Activated CD8-positive, alpha-beta T cell treated with anti-CD3 and anti-CD28 coated beads for 36 hours (primary cell): Measurements from ENCODE around the gene ZMIZ1. TPM values are rescaled to one million over a fixed set of nuclear protein-coding genes. Genes with fewer than 3 reads are reported as not detected.
A peak's percentile ranks its signal among the peaks of the same experiment; 100 is the strongest.

Source experiments
- ATAC-seq: fragments of 200-7000 bp; cut with Tn5 transposase; one replicate; pipeline ENCODE4 v1.10.0; 2021; ENCODE audit warnings: mild to moderate bottlenecking, moderate library complexity
- CTCF ChIA-PET: fragments of 350-600 bp; sonication (Branson Sonifier 250); formaldehyde crosslinking; loops from one replicate; lab custom pipeline; 2021; ENCODE audit warnings: antibody characterized with exemption; lab: Charles Lee
- POLR2A ChIA-PET: fragments of 350-600 bp; sonication (Branson Sonifier 250); formaldehyde crosslinking; loops from one replicate; lab custom pipeline; 2021; ENCODE audit warnings: antibody characterized with exemption; lab: Charles Lee
- DNase-seq: peaks from one replicate; pipeline ENCODE4 v3.0.0-alpha.2; 2020
- H3K27ac Mint-ChIP-seq: one replicate; pipeline ENCODE4 v1.8.0; 2021; ENCODE audit warnings: mild to moderate bottlenecking, mixed read lengths
- H3K27me3 Mint-ChIP-seq: one replicate; pipeline ENCODE4 v1.8.0; 2021; ENCODE audit warnings: mixed read lengths
- H3K36me3 Mint-ChIP-seq: one replicate; pipeline ENCODE4 v1.8.0; 2021; ENCODE audit warnings: low read depth, mixed read lengths
- H3K4me1 Mint-ChIP-seq: one replicate; pipeline ENCODE4 v1.8.0; 2021; ENCODE audit warnings: low read depth, mixed read lengths
- H3K4me3 Mint-ChIP-seq: one replicate; pipeline ENCODE4 v1.8.0; 2021; ENCODE audit warnings: mild to moderate bottlenecking, moderate library complexity, mixed read lengths
- H3K9me3 Mint-ChIP-seq: one replicate; pipeline ENCODE4 v1.8.0; 2021; ENCODE audit warnings: mixed read lengths
- intact Hi-C: fragments of 100-400 bp; cut with micrococcal nuclease; formaldehyde crosslinking; loops from one replicate; pipeline ENCODE4 v1.10.0; 2022
- total RNA-seq, 2 experiments: library from RNA; stranded (reverse); gene quantifications; one replicate each; pipeline ENCODE4 v1.2.3, GENCODE V29; 2021
- TF ChIP-seq, protein P1 (sequence below): fragments of 200-600 bp; IDR thresholded peaks from one replicate; pipeline ENCODE4 v1.8.0; 2022; ENCODE audit warnings: antibody characterized with exemption, mild to moderate bottlenecking

ZMIZ1 gene
- total RNA-seq, 2 experiments from 2014 or later = 46.5 to 52.2 TPM

DNA sequence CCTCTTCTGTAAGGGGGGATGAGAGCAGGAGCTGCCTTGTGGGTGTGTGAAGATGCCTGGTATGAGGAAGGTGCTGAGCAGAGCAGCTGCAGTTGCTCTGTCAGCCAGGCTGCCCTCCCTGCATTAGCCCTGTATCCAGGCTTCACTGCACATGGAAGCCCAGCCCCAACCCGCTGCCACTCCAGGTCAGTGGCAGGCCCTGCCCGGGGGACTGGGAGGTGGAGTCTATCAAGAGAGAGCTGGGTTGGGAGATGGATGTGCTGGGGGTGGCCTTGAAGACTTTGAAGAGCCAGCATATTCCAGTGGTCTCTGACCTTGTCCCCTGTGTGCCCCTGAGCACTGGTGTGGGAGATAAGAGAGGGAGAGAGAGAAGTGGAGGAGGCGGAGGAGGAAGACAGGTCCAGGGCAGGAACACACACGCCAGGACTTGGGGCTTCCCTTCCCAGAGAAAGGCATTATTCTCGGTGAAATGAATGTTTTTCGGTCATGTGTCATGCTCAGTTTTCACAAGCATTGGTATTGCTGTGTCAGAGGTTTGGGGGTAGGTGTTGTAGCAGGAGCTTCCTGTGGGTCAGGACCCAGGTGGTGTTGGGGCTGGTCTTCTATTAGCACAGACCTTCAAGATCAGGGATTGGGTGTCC lies 281.1 kb downstream of the ZMIZ1 start:
- H3K4me3 Mint-ChIP-seq = peak overlapping the region; percentile 86
- H3K9me3 Mint-ChIP-seq = no peaks in the 10 kb centered on the region
- ATAC-seq (no peak), DNase-seq (no peak)
- TF ChIP-seq, protein P1, sequence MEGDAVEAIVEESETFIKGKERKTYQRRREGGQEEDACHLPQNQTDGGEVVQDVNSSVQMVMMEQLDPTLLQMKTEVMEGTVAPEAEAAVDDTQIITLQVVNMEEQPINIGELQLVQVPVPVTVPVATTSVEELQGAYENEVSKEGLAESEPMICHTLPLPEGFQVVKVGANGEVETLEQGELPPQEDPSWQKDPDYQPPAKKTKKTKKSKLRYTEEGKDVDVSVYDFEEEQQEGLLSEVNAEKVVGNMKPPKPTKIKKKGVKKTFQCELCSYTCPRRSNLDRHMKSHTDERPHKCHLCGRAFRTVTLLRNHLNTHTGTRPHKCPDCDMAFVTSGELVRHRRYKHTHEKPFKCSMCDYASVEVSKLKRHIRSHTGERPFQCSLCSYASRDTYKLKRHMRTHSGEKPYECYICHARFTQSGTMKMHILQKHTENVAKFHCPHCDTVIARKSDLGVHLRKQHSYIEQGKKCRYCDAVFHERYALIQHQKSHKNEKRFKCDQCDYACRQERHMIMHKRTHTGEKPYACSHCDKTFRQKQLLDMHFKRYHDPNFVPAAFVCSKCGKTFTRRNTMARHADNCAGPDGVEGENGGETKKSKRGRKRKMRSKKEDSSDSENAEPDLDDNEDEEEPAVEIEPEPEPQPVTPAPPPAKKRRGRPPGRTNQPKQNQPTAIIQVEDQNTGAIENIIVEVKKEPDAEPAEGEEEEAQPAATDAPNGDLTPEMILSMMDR = no peak
- intact Hi-C loops = loop anchor here (5.0 kb wide), 2 partner anchors 33 to 58 kb away; no protein-coding TSS in a partner anchor
- peak overlapping the region; percentile 94 for H3K27ac Mint-ChIP-seq
- ChIA-PET CTCF (interaction anchor here (2.1 to 4.0 kb wide), 2 partner anchors 16 to 24 kb away, joined by 7 to 25 read pairs; no protein-coding TSS in a partner anchor), POLR2A (interaction anchor here (1.2 to 13.2 kb wide), 7 partner anchors 9 to 107 kb away, joined by 3 to 155 read pairs (median 9); no protein-coding TSS in a partner anchor)
- H3K4me1 Mint-ChIP-seq = peaks cover 43% of the 10 kb centered on the region
- H3K27me3 Mint-ChIP-seq = no peaks in the 10 kb centered on the region
- peaks cover 61% of the 10 kb centered on the region for H3K36me3 Mint-ChIP-seq

DNA sequence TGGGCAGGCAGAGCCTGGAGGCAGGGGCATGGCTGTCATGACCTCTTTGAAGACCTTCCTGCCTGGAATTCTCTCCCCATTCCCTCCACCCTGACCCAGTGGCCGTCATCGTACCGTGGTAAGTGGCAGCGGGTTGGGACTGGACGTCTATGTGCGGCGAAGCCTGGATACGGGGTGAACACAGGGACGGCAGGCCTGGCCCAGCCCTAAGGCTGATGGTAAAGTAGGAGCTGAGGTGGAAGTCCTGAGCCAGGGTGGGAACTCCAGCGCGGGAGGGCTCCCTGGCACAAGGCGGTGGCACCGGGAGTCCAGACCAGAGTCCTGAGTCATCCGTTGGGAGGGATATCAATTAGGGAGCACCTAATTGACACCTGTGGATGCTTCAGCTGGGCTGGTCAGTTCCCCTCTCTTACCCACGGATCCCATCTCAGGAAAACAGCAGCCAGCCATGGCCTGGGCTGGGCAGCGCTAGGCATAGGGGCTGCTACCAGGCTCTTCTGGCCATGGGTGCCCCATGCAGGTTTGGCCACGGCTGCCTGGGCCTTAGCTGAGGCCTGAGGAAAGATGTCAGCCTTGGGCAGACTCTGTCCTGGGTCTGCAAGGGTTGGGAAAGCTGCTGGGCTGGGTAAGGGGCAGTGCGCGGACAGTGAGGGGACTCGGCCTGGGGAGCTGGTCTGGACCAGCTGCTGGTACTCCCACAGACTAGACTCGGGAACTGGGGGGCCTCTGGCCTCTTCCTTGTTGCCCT lies 281.8 kb downstream of the ZMIZ1 start:
- Mint-ChIP-seq H3K27ac (peak overlapping the region; percentile 20), H3K4me1 (peaks cover 48% of the 10 kb centered on the region), H3K36me3 (peaks cover 68% of the 10 kb centered on the region), H3K4me3 (no peak overlapping the region), H3K9me3 (no peaks in the 10 kb centered on the region), H3K27me3 (no peaks in the 10 kb centered on the region)
- no peak for ATAC-seq
- CTCF ChIA-PET = interaction anchor here (2.1 kb wide), 1 partner anchor 24 kb away, joined by 7 read pairs; no protein-coding TSS in a partner anchor
- TF ChIP-seq, protein P1 = no peak
- DNase-seq = no peak
- POLR2A ChIA-PET = interaction anchor here (1.2 to 13.2 kb wide), 6 partner anchors 10 to 108 kb away, joined by 5 to 155 read pairs (median 14); no protein-coding TSS in a partner anchor
- intact Hi-C loops = loop anchor here (5.0 kb wide), 1 partner anchor 33 kb away; no protein-coding TSS in a partner anchor

DNA sequence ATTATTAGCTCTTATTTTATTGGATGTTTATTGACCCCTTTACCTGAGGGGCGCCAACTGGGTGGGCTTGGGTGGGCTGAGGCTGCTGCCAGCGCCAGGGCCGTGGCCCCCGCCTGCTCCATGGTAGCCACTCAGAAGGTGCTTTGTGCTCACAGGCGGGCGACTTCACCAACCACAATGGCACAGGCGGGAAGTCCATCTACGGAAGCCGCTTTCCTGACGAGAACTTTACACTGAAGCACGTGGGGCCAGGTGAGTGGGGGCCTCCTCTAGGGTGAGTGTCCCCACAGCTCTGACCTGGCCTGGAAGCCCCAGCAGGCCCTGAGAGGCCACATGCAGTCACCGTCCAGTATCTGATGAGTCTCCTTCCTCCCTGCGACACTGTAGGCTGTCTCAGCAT lies 282.6 kb downstream of the ZMIZ1 start:
- H3K4me1 Mint-ChIP-seq = peaks cover 52% of the 10 kb centered on the region
- intact Hi-C loops = loop anchor here (5.0 kb wide), 1 partner anchor 34 kb away; no protein-coding TSS in a partner anchor

DNA sequence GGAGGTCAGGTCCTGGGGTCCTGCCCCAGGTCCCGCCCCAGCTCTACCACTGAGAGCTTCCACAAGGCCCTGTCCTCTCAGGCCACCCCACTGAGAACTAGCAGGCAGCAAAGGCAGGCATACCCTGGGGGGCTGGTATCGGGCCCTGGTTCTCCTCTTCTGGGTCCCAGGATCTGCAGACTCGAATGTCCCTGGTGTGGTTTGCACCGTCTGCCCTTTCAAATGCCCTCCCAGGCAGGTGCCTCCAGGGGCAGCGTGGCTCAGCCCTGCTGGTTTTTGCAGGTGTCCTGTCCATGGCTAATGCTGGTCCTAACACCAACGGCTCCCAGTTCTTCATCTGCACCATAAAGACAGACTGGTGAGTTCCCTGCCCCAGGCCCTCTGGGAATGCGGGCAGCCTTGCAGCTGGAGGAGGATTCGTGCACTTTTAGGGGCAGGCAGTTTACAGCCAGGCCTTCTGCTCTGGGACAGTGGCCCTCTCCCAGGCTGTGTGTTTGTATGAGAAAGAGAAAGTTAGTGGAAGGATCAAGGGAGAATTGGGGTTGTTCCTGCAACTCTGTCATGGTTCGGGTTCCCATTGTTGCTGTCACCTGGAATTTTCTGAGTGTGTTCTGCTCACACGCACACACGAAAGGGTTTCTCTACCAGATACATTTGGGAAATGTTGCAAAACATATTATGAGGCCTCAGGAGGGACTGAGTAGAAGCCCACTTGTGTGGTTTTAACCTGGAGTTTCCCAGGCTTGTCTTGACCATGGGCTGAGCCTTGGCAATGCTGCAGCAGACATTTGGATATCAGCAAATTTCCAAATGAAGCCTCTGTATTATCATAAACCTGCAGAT lies 283.5 kb downstream of the ZMIZ1 start:
- Mint-ChIP-seq H3K9me3 (no peaks in the 10 kb centered on the region), H3K36me3 (peaks cover 76% of the 10 kb centered on the region), H3K4me1 (peaks cover 50% of the 10 kb centered on the region), H3K27ac (no peak overlapping the region), H3K27me3 (no peaks in the 10 kb centered on the region), H3K4me3 (no peak overlapping the region)
- ChIA-PET POLR2A (interaction anchor here (1.1 to 13.2 kb wide), 3 partner anchors 15 to 66 kb away, joined by 3 to 155 read pairs (median 9); no protein-coding TSS in a partner anchor), CTCF (no interaction called here)
- intact Hi-C loops = loop anchor here (5.0 kb wide), 1 partner anchor 35 kb away; no protein-coding TSS in a partner anchor
- ATAC-seq (no peak), DNase-seq (no peak)
- TF ChIP-seq, protein P1 = no peak

More for the DNA sequence above, 282.6 kb downstream of the ZMIZ1 start:
- H3K4me3 Mint-ChIP-seq = no peak overlapping the region
- no peaks in the 10 kb centered on the region for H3K9me3 Mint-ChIP-seq
- CTCF ChIA-PET = no interaction called here
- no peaks in the 10 kb centered on the region for H3K27me3 Mint-ChIP-seq
- no peak for DNase-seq
- POLR2A ChIA-PET = interaction anchor here (2.3 to 13.2 kb wide), 3 partner anchors 33 to 108 kb away, joined by 9 to 155 read pairs (median 26); no protein-coding TSS in a partner anchor
- TF ChIP-seq, protein P1 = no peak
- no peak for ATAC-seq
- H3K36me3 Mint-ChIP-seq = peaks cover 75% of the 10 kb centered on the region
- no peak overlapping the region for H3K27ac Mint-ChIP-seq
